ENCODE results near the gene MICAL3. TPM values are rescaled to one million over a fixed set of nuclear protein-coding genes. Genes with fewer than 3 reads are reported as not detected.

Gene MICAL3
- polyA plus RNA-seq, 3 donors, result 0.23 to 0.84 TPM; not detected in 1

DNA sequence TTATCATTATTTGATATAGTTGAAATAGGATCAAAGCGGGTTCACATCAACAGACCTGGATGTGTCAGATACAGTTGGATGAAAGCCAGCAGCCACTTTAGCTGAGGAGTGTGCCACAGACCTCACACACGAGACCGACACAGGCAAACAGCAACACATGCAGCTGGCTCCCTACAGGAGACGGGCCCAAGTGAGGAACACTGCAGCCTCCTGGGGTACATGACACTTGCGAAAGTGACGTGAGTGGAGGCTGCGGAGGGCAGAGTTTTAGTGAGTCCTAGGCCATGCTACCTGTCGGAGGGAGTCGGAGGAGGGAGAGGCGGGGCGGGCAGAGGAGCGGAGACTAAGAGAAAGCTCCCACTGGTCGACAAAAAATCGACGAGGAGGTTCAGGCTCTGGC is 149.2 kb downstream of the MICAL3 start:
- Histone ChIP-seq H3K4me3 (replicated peaks in 1 of 3; ENCODE audit: low read depth in 2 of 3, low read length in 3 of 3) (no peak overlapping the region), H2AFZ (ENCODE audit: insufficient read depth, low read depth, low read length, poor library complexity, severe bottlenecking) (no peak overlapping the region), H3K9ac (ENCODE audit: insufficient read depth, low read length, poor library complexity, severe bottlenecking) (no peak overlapping the region), H3K27ac (ENCODE audit: low read depth in 1 of 2, low read length in 2 of 2) (no peak overlapping the region), H3K4me1 (ENCODE audit: control insufficient read depth in 1 of 2, insufficient read depth in 2 of 2, low read length in 2 of 2) (no peaks in the 10 kb centered on the region), H4K20me1 (ENCODE audit: insufficient read depth, low read length) (no peaks in the 10 kb centered on the region), H3K27me3 (ENCODE audit: control insufficient read depth in 2 of 2, insufficient read depth in 2 of 2, low read length in 2 of 2) (no peaks in the 10 kb centered on the region), H3K9me3 (replicated peaks in 1 of 2; ENCODE audit: control insufficient read depth in 1 of 2, insufficient read depth in 1 of 2, low read length in 2 of 2) (no peaks in the 10 kb centered on the region), H3K4me2 (replicated peaks; ENCODE audit: extremely low read depth, low read length, poor library complexity, severe bottlenecking) (no peak overlapping the region), H3K79me2 (ENCODE audit: insufficient read depth, low read length) (no peaks in the 10 kb centered on the region), H3K36me3 (replicated peaks in 1 of 2; ENCODE audit: control insufficient read depth in 1 of 2, insufficient read depth in 2 of 2, low read length in 2 of 2) (no peaks in the 10 kb centered on the region)
- WGBS (ENCODE audit: insufficient coverage), result 92% methylated on average over 10 of the region's 15 CpGs
- no peaks in the 10 kb centered on the region for H3K27me3 Mint-ChIP-seq (ENCODE audit: low read depth in 3 of 3)
- no peak overlapping the region for H3K27ac Mint-ChIP-seq
- H3K9me3 Mint-ChIP-seq, result no peaks in the 10 kb centered on the region
- no peak for TF ChIP-seq CTCF (IDR thresholded peaks at IDR 0.05)
- no peak overlapping the region for H3K4me3 Mint-ChIP-seq
- intact Hi-C loops (cut with micrococcal nuclease), result no loop called here
- peaks cover 2% of the 10 kb centered on the region in 2 donors for H3K36me3 Mint-ChIP-seq
- DNase-seq, result no peak
- H3K4me1 Mint-ChIP-seq, result no peaks in the 10 kb centered on the region

- Mint-ChIP-seq H3K27ac (no peak overlapping the region), H3K4me3 (no peak overlapping the region), H3K9me3 (no peaks in the 10 kb centered on the region), H3K4me1 (no peaks in the 10 kb centered on the region), H3K27me3 (ENCODE audit: low read depth in 3 of 3) (no peaks in the 10 kb centered on the region), H3K36me3 (peaks cover 2% of the 10 kb centered on the region in 2 donors)
- Histone ChIP-seq H3K9ac (ENCODE audit: insufficient read depth, low read length, poor library complexity, severe bottlenecking) (no peak overlapping the region), H3K4me2 (replicated peaks; ENCODE audit: extremely low read depth, low read length, poor library complexity, severe bottlenecking) (no peak overlapping the region), H3K4me1 (ENCODE audit: control insufficient read depth in 1 of 2, insufficient read depth in 2 of 2, low read length in 2 of 2) (no peaks in the 10 kb centered on the region), H3K27me3 (ENCODE audit: control insufficient read depth in 2 of 2, insufficient read depth in 2 of 2, low read length in 2 of 2) (no peaks in the 10 kb centered on the region), H4K20me1 (ENCODE audit: insufficient read depth, low read length) (no peaks in the 10 kb centered on the region), H3K9me3 (replicated peaks in 1 of 2; ENCODE audit: control insufficient read depth in 1 of 2, insufficient read depth in 1 of 2, low read length in 2 of 2) (no peaks in the 10 kb centered on the region), H3K4me3 (replicated peaks in 1 of 3; ENCODE audit: low read depth in 2 of 3, low read length in 3 of 3) (no peak overlapping the region), H2AFZ (ENCODE audit: insufficient read depth, low read depth, low read length, poor library complexity, severe bottlenecking) (no peak overlapping the region), H3K36me3 (replicated peaks in 1 of 2; ENCODE audit: control insufficient read depth in 1 of 2, insufficient read depth in 2 of 2, low read length in 2 of 2) (no peaks in the 10 kb centered on the region), H3K27ac (ENCODE audit: low read depth in 1 of 2, low read length in 2 of 2) (no peak overlapping the region), H3K79me2 (ENCODE audit: insufficient read depth, low read length) (no peaks in the 10 kb centered on the region)
- WGBS (ENCODE audit: insufficient coverage), result 96% methylated on average over 15 of the region's 15 CpGs
- intact Hi-C loops (cut with micrococcal nuclease), result no loop called here
- TF ChIP-seq CTCF (IDR thresholded peaks at IDR 0.05), result no peak
- DNase-seq, result no peak
Measured at GRCh38 chr22:17874231-17874905, 150.0 kb downstream of the MICAL3 start.

Data from CD14-positive monocyte (primary cell).